H9 (cell line): ENCODE measurements around the gene CHSY1. TPM values are rescaled to one million over a fixed set of nuclear protein-coding genes. Genes with fewer than 3 reads are reported as not detected.

Source experiments
- DNase-seq: peaks from one replicate; pipeline ENCODE4 v3.0.0-alpha.2; 2017
- H2AFZ ChIP-seq: one replicate; pipeline ENCODE4 v1.6.1; 2013; ENCODE audit warnings: mild to moderate bottlenecking, low read length, control low read depth, moderate library complexity
- H2AK5ac ChIP-seq: 2 replicates; pipeline ENCODE4 v1.6.1; 2013; ENCODE audit warnings: low read length, control low read depth, mixed read lengths; ENCODE audit not compliant: insufficient read length
- H2BK120ac ChIP-seq: one replicate; pipeline ENCODE4 v1.6.1; 2013; ENCODE audit warnings: low read depth, mild to moderate bottlenecking, low read length, control low read depth, inconsistent platforms; ENCODE audit not compliant: poor library complexity, severe bottlenecking
- H2BK12ac ChIP-seq: 2 replicates; pipeline ENCODE4 v1.6.1; 2013; ENCODE audit warnings: low read length, control low read depth, mixed read lengths, low read depth; ENCODE audit not compliant: insufficient read length
- H2BK15ac ChIP-seq: 2 replicates; pipeline ENCODE4 v1.6.1; 2013; ENCODE audit warnings: low read depth, low read length, control low read depth
- H2BK20ac ChIP-seq: one replicate; pipeline ENCODE4 v1.6.1; 2013; ENCODE audit warnings: low read depth, mild to moderate bottlenecking, low read length, control low read depth, inconsistent platforms; ENCODE audit not compliant: poor library complexity, severe bottlenecking
- H2BK5ac ChIP-seq: 2 replicates; pipeline ENCODE4 v1.6.1; 2013; ENCODE audit warnings: low read length, control low read depth, mixed read lengths; ENCODE audit not compliant: insufficient read length
- H3K14ac ChIP-seq: 2 replicates; pipeline ENCODE4 v1.6.1; 2013; ENCODE audit warnings: low read length, control low read depth; ENCODE audit not compliant: insufficient read depth
- H3K18ac ChIP-seq: 2 replicates; pipeline ENCODE4 v1.6.1; 2013; ENCODE audit warnings: low read depth, mild to moderate bottlenecking, mixed read lengths, low read length, control low read depth; ENCODE audit not compliant: insufficient read length
- H3K23ac ChIP-seq: 2 replicates; pipeline ENCODE4 v1.6.1; 2013; ENCODE audit warnings: low read length, control low read depth, mixed read lengths, low read depth; ENCODE audit not compliant: insufficient read length
- H3K23me2 ChIP-seq: 2 replicates; pipeline ENCODE4 v1.6.1; 2013; ENCODE audit warnings: low read depth, mild to moderate bottlenecking, mixed read lengths, low read length, control low read depth; ENCODE audit not compliant: insufficient read length, poor library complexity, severe bottlenecking
- H3K27ac ChIP-seq: 2 replicates; pipeline ENCODE4 v1.5.1; 2013; ENCODE audit warnings: low read length, control low read depth, mixed read lengths, low read depth; ENCODE audit not compliant: insufficient read length
- H3K27me3 ChIP-seq: 2 replicates; pipeline ENCODE4 v1.6.1; 2013; ENCODE audit warnings: low read length, control low read depth, inconsistent platforms; ENCODE audit not compliant: insufficient read depth
- H3K4ac ChIP-seq: 2 replicates; pipeline ENCODE4 v1.6.1; 2013; ENCODE audit warnings: low read depth, mild to moderate bottlenecking, control low read depth, inconsistent platforms, low read length, moderate library complexity
- H3K4me1 ChIP-seq: 2 replicates; pipeline ENCODE4 v1.6.1; 2013; ENCODE audit warnings: low read length, control low read depth, inconsistent platforms; ENCODE audit not compliant: insufficient read depth
- H3K4me2 ChIP-seq: 2 replicates; pipeline ENCODE4 v1.6.1; 2013; ENCODE audit warnings: low read length, control low read depth, mixed read lengths; ENCODE audit not compliant: insufficient read length, insufficient read depth
- H3K56ac ChIP-seq: 2 replicates; pipeline ENCODE4 v1.6.1; 2013; ENCODE audit warnings: low read depth, mild to moderate bottlenecking, mixed read lengths, low read length, control low read depth; ENCODE audit not compliant: insufficient read length
- H3K79me1 ChIP-seq: 2 replicates; pipeline ENCODE4 v1.6.1; 2013; ENCODE audit warnings: low read depth, mild to moderate bottlenecking, moderate library complexity, low read length, control low read depth, inconsistent platforms; ENCODE audit not compliant: insufficient read depth, poor library complexity, severe bottlenecking
- H3K79me2 ChIP-seq: 2 replicates; pipeline ENCODE4 v1.6.1; 2013; ENCODE audit warnings: low read length, control low read depth, inconsistent platforms; ENCODE audit not compliant: insufficient read depth
- H3K9ac ChIP-seq: 2 replicates; pipeline ENCODE4 v1.6.1; 2013; ENCODE audit warnings: low read length, control low read depth, mixed read lengths; ENCODE audit not compliant: insufficient read length; ENCODE audit errors: extremely low read depth
- H3K9me3 ChIP-seq: one replicate; pipeline ENCODE4 v1.6.1; 2013; ENCODE audit warnings: low read depth, low read length, inconsistent platforms; ENCODE audit not compliant: control insufficient read depth
- H3T11ph ChIP-seq: one replicate; pipeline ENCODE4 v1.6.1; 2013; ENCODE audit warnings: mild to moderate bottlenecking, low read length, control low read depth, inconsistent platforms
- H4K20me1 ChIP-seq: one replicate; pipeline ENCODE4 v1.6.1; 2013; ENCODE audit not compliant: control insufficient read depth, insufficient read length, insufficient read depth
- H4K5ac ChIP-seq: 2 replicates; pipeline ENCODE4 v1.6.1; 2013; ENCODE audit warnings: low read depth, mild to moderate bottlenecking, mixed read lengths, low read length, control low read depth; ENCODE audit not compliant: insufficient read length
- H4K8ac ChIP-seq: replicated peaks from 2 replicates; pipeline ENCODE4 v1.6.1; 2013; ENCODE audit warnings: low read length, control low read depth, mixed read lengths, low read depth; ENCODE audit not compliant: insufficient read length
- H4K91ac ChIP-seq: 2 replicates; pipeline ENCODE4 v1.6.1; 2013; ENCODE audit warnings: low read depth, mild to moderate bottlenecking, moderate library complexity, mixed read lengths, low read length, control low read depth; ENCODE audit not compliant: insufficient read length
- H3K27ac Mint-ChIP-seq, 3 experiments: 2 replicates in 2 of 3; 3 replicates in 1 of 3; pipeline ENCODE4 v1.8.0; 2020 to 2021; ENCODE audit warnings: mixed read lengths in 3 of 3, mild to moderate bottlenecking in 1 of 3, moderate library complexity in 1 of 3
- H3K27me3 Mint-ChIP-seq: 2 replicates; pipeline ENCODE4 v1.8.0; 2021; ENCODE audit warnings: low read depth, mild to moderate bottlenecking, moderate library complexity, mixed read lengths
- H3K36me3 Mint-ChIP-seq, 3 experiments: 2 replicates in 2 of 3; 3 replicates in 1 of 3; pipeline ENCODE4 v1.8.0; 2020 to 2021; ENCODE audit warnings: low read depth in 3 of 3, mixed read lengths in 3 of 3; ENCODE audit not compliant: insufficient read depth in 1 of 3
- H3K4me1 Mint-ChIP-seq, 2 experiments: 2 replicates each; pipeline ENCODE4 v1.8.0; 2020; ENCODE audit warnings: mixed read lengths in 2 of 2
- H3K4me3 Mint-ChIP-seq, 2 experiments: 2 replicates in 1 of 2; 3 replicates in 1 of 2; pipeline ENCODE4 v1.8.0; 2020 to 2021; ENCODE audit warnings: mild to moderate bottlenecking in 2 of 2, mixed read lengths in 2 of 2, moderate library complexity in 1 of 2
- H3K9me3 Mint-ChIP-seq, 2 experiments: 2 replicates in 1 of 2; 3 replicates in 1 of 2; pipeline ENCODE4 v1.8.0; 2020; ENCODE audit warnings: mild to moderate bottlenecking in 2 of 2, mixed read lengths in 2 of 2, moderate library complexity in 1 of 2
- WGBS: extraction: QIAGEN DNeasy Blood & Tissue Kit; methylation state at CpG from one replicate; pipeline ENCODE4 v1.1.7; 2013; ENCODE audit warnings: missing lambda C conversion rate, low lambda C conversion rate, mixed read lengths; ENCODE audit not compliant: insufficient read length; ENCODE audit errors: extremely low coverage; 5-methylcytosine and 5-hydroxymethylcytosine counted together
- total RNA-seq: library from RNA; stranded (reverse); gene quantifications from 2 replicates; pipeline ENCODE4 v1.2.1, GENCODE V29; 2021
- TF ChIP-seq, protein P1 (sequence below): fragments of 200-600 bp; sonication (generic); conservative IDR thresholded peaks from 3 replicates; pipeline ENCODE4 v1.8.0; 2021; ENCODE audit warnings: antibody characterized with exemption, mild to moderate bottlenecking

Gene CHSY1
- total RNA-seq, 1 experiment from 2014 or later, result 68.3 TPM

DNA sequence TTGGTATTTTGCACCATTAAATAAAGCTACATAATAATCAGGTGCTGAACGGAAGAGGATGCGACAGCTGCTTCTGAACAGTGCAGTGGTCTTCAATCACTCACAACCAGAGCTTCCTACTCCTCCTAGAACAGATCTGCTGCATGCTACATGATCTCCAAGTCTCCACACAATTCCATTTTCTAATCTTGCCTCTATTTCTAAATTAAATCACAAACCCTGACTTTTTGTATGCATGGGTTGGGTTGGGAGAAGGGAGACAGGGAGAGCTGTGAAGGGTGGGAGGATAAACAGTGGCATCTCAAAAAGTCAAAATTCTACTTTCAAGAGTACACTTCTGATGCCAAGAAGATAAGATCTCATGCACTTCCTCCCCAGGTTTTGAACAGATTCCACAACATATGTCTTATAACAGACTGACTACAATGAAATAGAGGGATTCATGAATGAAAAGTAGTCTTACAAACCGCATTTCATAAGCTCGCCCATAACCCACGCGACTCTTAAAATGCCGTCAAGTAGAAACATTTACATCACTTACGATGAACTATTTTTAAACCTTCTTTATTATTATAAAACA lies 57.2 kb downstream of the CHSY1 start:
- no peaks in the 10 kb centered on the region for H3K9me3 Mint-ChIP-seq
- H3K9me3 ChIP-seq, result no peaks in the 10 kb centered on the region
- H3K27me3 Mint-ChIP-seq, result no peaks in the 10 kb centered on the region
- peaks cover 53% of the 10 kb centered on the region; the same call in 1 of the 2 replicates for H3K79me2 ChIP-seq
- H3K4me2 ChIP-seq, result no peak overlapping the region
- DNase-seq, result no peak
- H3K4me1 Mint-ChIP-seq, result peaks cover 54 to 58% of the 10 kb centered on the region in 2 experiments
- no peak overlapping the region for H2AK5ac ChIP-seq
- peaks cover 13% of the 10 kb centered on the region for H3K4me1 ChIP-seq
- peaks cover 10% of the 10 kb centered on the region for H3K79me1 ChIP-seq
- no peak overlapping the region for H3K18ac ChIP-seq
- H3K14ac ChIP-seq, result no peak overlapping the region
- no peak overlapping the region for H2BK12ac ChIP-seq
- no peak overlapping the region for H4K91ac ChIP-seq
- no peak overlapping the region for H3K23ac ChIP-seq
- TF ChIP-seq, protein P1, sequence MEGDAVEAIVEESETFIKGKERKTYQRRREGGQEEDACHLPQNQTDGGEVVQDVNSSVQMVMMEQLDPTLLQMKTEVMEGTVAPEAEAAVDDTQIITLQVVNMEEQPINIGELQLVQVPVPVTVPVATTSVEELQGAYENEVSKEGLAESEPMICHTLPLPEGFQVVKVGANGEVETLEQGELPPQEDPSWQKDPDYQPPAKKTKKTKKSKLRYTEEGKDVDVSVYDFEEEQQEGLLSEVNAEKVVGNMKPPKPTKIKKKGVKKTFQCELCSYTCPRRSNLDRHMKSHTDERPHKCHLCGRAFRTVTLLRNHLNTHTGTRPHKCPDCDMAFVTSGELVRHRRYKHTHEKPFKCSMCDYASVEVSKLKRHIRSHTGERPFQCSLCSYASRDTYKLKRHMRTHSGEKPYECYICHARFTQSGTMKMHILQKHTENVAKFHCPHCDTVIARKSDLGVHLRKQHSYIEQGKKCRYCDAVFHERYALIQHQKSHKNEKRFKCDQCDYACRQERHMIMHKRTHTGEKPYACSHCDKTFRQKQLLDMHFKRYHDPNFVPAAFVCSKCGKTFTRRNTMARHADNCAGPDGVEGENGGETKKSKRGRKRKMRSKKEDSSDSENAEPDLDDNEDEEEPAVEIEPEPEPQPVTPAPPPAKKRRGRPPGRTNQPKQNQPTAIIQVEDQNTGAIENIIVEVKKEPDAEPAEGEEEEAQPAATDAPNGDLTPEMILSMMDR, result no peak
- no peak overlapping the region for H2BK5ac ChIP-seq
- no peak overlapping the region for H3K27ac Mint-ChIP-seq
- no peak overlapping the region for H2BK120ac ChIP-seq
- no peak overlapping the region for H3K4me3 Mint-ChIP-seq
- no peaks in the 10 kb centered on the region for H3K27me3 ChIP-seq
- no peak overlapping the region for H2AFZ ChIP-seq
- no peak overlapping the region for H2BK15ac ChIP-seq
- no peak overlapping the region for H4K5ac ChIP-seq
- no peak overlapping the region for H3T11ph ChIP-seq
- H3K36me3 Mint-ChIP-seq, result no peaks in the 10 kb centered on the region
- H4K20me1 ChIP-seq, result no peaks in the 10 kb centered on the region
- H3K23me2 ChIP-seq, result no peaks in the 10 kb centered on the region
- no peak overlapping the region for H2BK20ac ChIP-seq
- H3K9ac ChIP-seq, result no peak overlapping the region
- no peak overlapping the region for H3K27ac ChIP-seq
- no peak overlapping the region for H3K56ac ChIP-seq
- WGBS, result 100% methylated on average over 4 of the region's 8 CpGs
- no peak overlapping the region for H3K4ac ChIP-seq
- no peak overlapping the region for H4K8ac ChIP-seq
